Endothelial cell of umbilical vein (primary cell): ENCODE results near the gene HMGCS1. TPM values are rescaled to one million over a fixed set of nuclear protein-coding genes. Genes with fewer than 3 reads are reported as not detected.

Experiments
- BruUV-seq: library from RNA; stranded (reverse); fragments of 400-500 nt; replicated peaks from 2 replicates; lab custom pipeline; 2021; lab: Mats Ljungman, UMichigan
- CTCF ChIA-PET: fragments of 300-600, 350-600 bp; sonication (Branson Sonifier 250); formaldehyde crosslinking; loops from one replicate; lab custom pipeline; 2021; ENCODE audit warnings: antibody characterized with exemption, inconsistent platforms; lab: Charles Lee
- POLR2A ChIA-PET: fragments of 300-600, 350-600 bp; sonication (Branson Sonifier 250); formaldehyde crosslinking; loops from one replicate; lab custom pipeline; 2021; ENCODE audit warnings: antibody characterized with exemption, inconsistent platforms; lab: Charles Lee
- DNase-seq: peaks from one replicate; pipeline ENCODE4 v3.0.0-alpha.2; 2011; ENCODE audit warnings: low read depth, low spot score
- FAIRE-seq: peaks from 2 replicates; lab custom pipeline; 2011; peaks lifted over from hg19 to GRCh38; lab: Jason Lieb, UNC
- H2AFZ ChIP-seq: 2 replicates; pipeline ENCODE4 v1.6.0; 2012; ENCODE audit warnings: low read depth, low read length, control low read depth, inconsistent platforms
- H3K27ac ChIP-seq: 2 replicates; pipeline ENCODE4 v1.5.1; 2011; ENCODE audit warnings: low read depth, mild to moderate bottlenecking, control low read depth, low read length, moderate library complexity; ENCODE audit not compliant: insufficient read depth
- H3K27me3 ChIP-seq, 2 experiments: 2 replicates each; pipeline versions ENCODE4 v1.6.0 to v1.6.1; 2011; ENCODE audit warnings: low read length in 2 of 2, mixed read lengths in 1 of 2; ENCODE audit not compliant: control insufficient read depth in 2 of 2, insufficient read depth in 2 of 2
- H3K36me3 ChIP-seq, 2 experiments: 2 replicates in 1 of 2; 3 replicates in 1 of 2; pipeline ENCODE4 v1.5.1; 2011; ENCODE audit warnings: low read length in 2 of 2, mild to moderate bottlenecking in 1 of 2, moderate library complexity in 1 of 2; ENCODE audit not compliant: control insufficient read depth in 2 of 2, insufficient read depth in 2 of 2; ENCODE audit errors: extremely low read depth in 1 of 2
- H3K4me1 ChIP-seq: 3 replicates; pipeline ENCODE4 v1.5.1; 2011; ENCODE audit warnings: mild to moderate bottlenecking, low read length; ENCODE audit not compliant: control insufficient read depth, insufficient read depth; ENCODE audit errors: extremely low read depth
- H3K4me2 ChIP-seq: 2 replicates; pipeline ENCODE4 v1.6.1; 2011; ENCODE audit warnings: low read length, control low read depth, mixed read lengths; ENCODE audit not compliant: insufficient read depth
- H3K4me3 ChIP-seq, 3 experiments: fragments of 200-600 bp in 1 of 3; sonication (generic), shearing (Covaris generic) in 1 of 3; replicated peaks in 1 of 3; 2 replicates each; pipeline ENCODE4 v1.5.1; 2011 to 2016; ENCODE audit warnings: control low read depth in 3 of 3, low read length in 3 of 3, mild to moderate bottlenecking in 2 of 3, inconsistent platforms in 1 of 3, low read depth in 1 of 3, moderate library complexity in 1 of 3; ENCODE audit not compliant: insufficient read depth in 1 of 3
- H3K79me2 ChIP-seq: 2 replicates; pipeline ENCODE4 v1.6.0; 2012; ENCODE audit warnings: low read length, inconsistent platforms; ENCODE audit not compliant: control insufficient read depth, insufficient read depth
- H3K9ac ChIP-seq: replicated peaks from 2 replicates; pipeline ENCODE3; 2011; ENCODE audit warnings: low read length, control low read depth; ENCODE audit not compliant: insufficient read depth; ENCODE audit errors: extremely low read depth
- H3K9me1 ChIP-seq: replicated peaks from 3 replicates; pipeline ENCODE4 v1.6.0; 2011; ENCODE audit warnings: mild to moderate bottlenecking, low read length; ENCODE audit not compliant: control insufficient read depth, insufficient read depth; ENCODE audit errors: extremely low read depth
- H3K9me3 ChIP-seq: replicated peaks from 2 replicates; pipeline ENCODE4 v1.5.1; 2012; ENCODE audit warnings: low read length, inconsistent platforms; ENCODE audit not compliant: control insufficient read depth, insufficient read depth
- H4K20me1 ChIP-seq: replicated peaks from 2 replicates; pipeline ENCODE3; 2011; ENCODE audit warnings: mild to moderate bottlenecking, low read length; ENCODE audit not compliant: control insufficient read depth, insufficient read depth; ENCODE audit errors: extremely low read depth
- EZH2 ChIP-seq: IDR thresholded peaks from 2 replicates; pipeline ENCODE4 v1.6.1; 2012; ENCODE audit warnings: borderline replicate concordance, low read depth, mild to moderate bottlenecking, moderate library complexity, low read length, inconsistent platforms; ENCODE audit not compliant: severe bottlenecking
- FOS ChIP-seq: IDR thresholded peaks from 2 replicates; pipeline ENCODE4 v1.6.1; 2011; ENCODE audit warnings: mild to moderate bottlenecking, low read length, moderate library complexity, borderline replicate concordance; ENCODE audit not compliant: insufficient read depth
- GATA2 ChIP-seq: IDR thresholded peaks from 2 replicates; pipeline ENCODE4 v1.7.0; 2011; ENCODE audit warnings: low read depth, mild to moderate bottlenecking, moderate library complexity, mixed read lengths, low read length; ENCODE audit not compliant: insufficient read length, insufficient read depth
- JUN ChIP-seq: IDR thresholded peaks from 2 replicates; pipeline ENCODE4 v1.6.1; 2011; ENCODE audit warnings: borderline replicate concordance, low read depth; ENCODE audit not compliant: insufficient read length, insufficient read depth
- MAX ChIP-seq: IDR thresholded peaks from 2 replicates; pipeline ENCODE4 v1.6.1; 2011; ENCODE audit not compliant: insufficient read depth, insufficient read length
- MYC ChIP-seq: IDR thresholded peaks from one replicate; pipeline ENCODE4 v1.6.1; 2011; ENCODE audit warnings: mild to moderate bottlenecking, low read depth, low read length
- POLR2A ChIP-seq: IDR thresholded peaks from 2 replicates; pipeline ENCODE4 v1.6.1; 2012; ENCODE audit warnings: low read depth, mild to moderate bottlenecking, control low read depth, low read length
- POLR2AphosphoS5 ChIP-seq: IDR thresholded peaks from 2 replicates; pipeline ENCODE4 v1.6.1; 2012; ENCODE audit warnings: low read depth, mild to moderate bottlenecking, control low read depth, low read length, moderate library complexity; ENCODE audit not compliant: insufficient read depth
- dilution Hi-C: fragments of 300-500 bp; cut with MboI; formaldehyde crosslinking; loops from one replicate; pipeline ENCODE4 v1.15.0; 2019; ENCODE audit warnings: low sequenced_read_pairs; ENCODE audit not compliant: extremely low pct_ligation_motif_present
- intact Hi-C: fragments of 100-400 bp; cut with micrococcal nuclease; formaldehyde crosslinking; loops from one replicate; pipeline ENCODE4 v1.10.0; 2022
- polyA plus RNA-seq, 4 experiments: library from polyadenylated mRNA; depleted of rRNA in 3 of 4; stranded (reverse) in 3 of 4; unstranded in 1 of 4; fragments of >200 nt; gene quantifications; 2 replicates each; pipeline versions ENCODE4 v1.2.1 to v1.2.3, GENCODE V29; 2011 to 2012; ENCODE audit warnings: missing spikeins in 1 of 4
- total RNA-seq: library from RNA; stranded (reverse); gene quantifications from 2 replicates; pipeline ENCODE4 v1.2.3, GENCODE V29; 2021
- TF ChIP-seq, protein P1 (sequence below), 2 donors: IDR thresholded peaks; 1 replicate in 1 of 2; 2 replicates in 1 of 2; pipeline ENCODE4 v1.5.1; 2011; ENCODE audit warnings: low read length in 2 of 2, mild to moderate bottlenecking in 2 of 2, moderate library complexity in 2 of 2, control low read depth in 1 of 2, inconsistent platforms in 1 of 2, low read depth in 1 of 2; ENCODE audit not compliant: insufficient read depth in 1 of 2; ENCODE audit errors: extremely low read depth in 1 of 2

Gene HMGCS1
- total and polyA plus RNA-seq, 2 donors (not counting 3 experiments of a cell fraction or from before 2014, with no cell fraction given): 43.3 to 133 TPM

DNA sequence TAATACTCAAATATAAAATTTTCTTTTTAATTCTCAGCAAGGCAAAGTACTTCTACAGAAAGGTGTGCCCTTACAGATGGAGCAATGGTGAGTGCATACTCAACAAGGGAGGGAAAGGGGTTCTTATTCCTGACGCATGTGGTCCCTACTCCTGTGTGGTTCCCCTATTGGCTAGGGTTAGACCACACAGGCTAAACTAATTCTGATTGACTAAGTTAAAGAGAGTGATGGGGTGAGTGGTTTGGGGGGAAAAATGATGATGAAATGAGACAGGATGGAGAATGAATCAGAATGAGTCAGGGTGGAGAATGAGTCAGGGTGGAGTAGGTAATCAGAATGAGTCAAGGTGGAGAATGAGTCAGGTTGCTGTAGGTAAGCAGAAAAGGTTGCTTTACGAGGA is 22.9 kb upstream of the HMGCS1 start:
- ChIA-PET POLR2A (no interaction called here), CTCF (interaction anchor here (1.4 kb wide), 1 partner anchor 54 kb away, joined by 4 read pairs; no protein-coding TSS in a partner anchor)
- Histone ChIP-seq H3K4me1 (no peaks in the 10 kb centered on the region), H3K4me3 (no peak overlapping the region), H3K9ac (no peak overlapping the region), H3K4me2 (no peak overlapping the region), H4K20me1 (no peaks in the 10 kb centered on the region), H3K36me3 (no peaks in the 10 kb centered on the region), H3K27me3 (no peaks in the 10 kb centered on the region), H3K9me3 (no peaks in the 10 kb centered on the region), H3K79me2 (no peaks in the 10 kb centered on the region), H3K9me1 (no peaks in the 10 kb centered on the region), H2AFZ (no peak overlapping the region), H3K27ac (no peak overlapping the region)
- no TSS peak for BruUV-seq
- DNase-seq: no peak
- dilution Hi-C loops: no loop called here
- no peak for TF ChIP-seq EZH2
- no peak for TF ChIP-seq MYC
- no peak for TF ChIP-seq GATA2
- TF ChIP-seq, protein P1, sequence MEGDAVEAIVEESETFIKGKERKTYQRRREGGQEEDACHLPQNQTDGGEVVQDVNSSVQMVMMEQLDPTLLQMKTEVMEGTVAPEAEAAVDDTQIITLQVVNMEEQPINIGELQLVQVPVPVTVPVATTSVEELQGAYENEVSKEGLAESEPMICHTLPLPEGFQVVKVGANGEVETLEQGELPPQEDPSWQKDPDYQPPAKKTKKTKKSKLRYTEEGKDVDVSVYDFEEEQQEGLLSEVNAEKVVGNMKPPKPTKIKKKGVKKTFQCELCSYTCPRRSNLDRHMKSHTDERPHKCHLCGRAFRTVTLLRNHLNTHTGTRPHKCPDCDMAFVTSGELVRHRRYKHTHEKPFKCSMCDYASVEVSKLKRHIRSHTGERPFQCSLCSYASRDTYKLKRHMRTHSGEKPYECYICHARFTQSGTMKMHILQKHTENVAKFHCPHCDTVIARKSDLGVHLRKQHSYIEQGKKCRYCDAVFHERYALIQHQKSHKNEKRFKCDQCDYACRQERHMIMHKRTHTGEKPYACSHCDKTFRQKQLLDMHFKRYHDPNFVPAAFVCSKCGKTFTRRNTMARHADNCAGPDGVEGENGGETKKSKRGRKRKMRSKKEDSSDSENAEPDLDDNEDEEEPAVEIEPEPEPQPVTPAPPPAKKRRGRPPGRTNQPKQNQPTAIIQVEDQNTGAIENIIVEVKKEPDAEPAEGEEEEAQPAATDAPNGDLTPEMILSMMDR (IDR thresholded peaks at IDR 0.05; ENCODE audit: extremely low read depth in 1 of 2, insufficient read depth in 1 of 2, low read depth in 1 of 2, low read length in 2 of 2): no peak
- no peak for TF ChIP-seq FOS
- no peak for TF ChIP-seq POLR2A
- TF ChIP-seq POLR2AphosphoS5: no peak
- TF ChIP-seq JUN: no peak
- TF ChIP-seq MAX: no peak
- intact Hi-C loops: no loop called here
- no peak for FAIRE-seq
